B cell (primary cell): ENCODE results near the gene PDAP1. TPM values are rescaled to one million over a fixed set of nuclear protein-coding genes. Genes with fewer than 3 reads are reported as not detected.

Experiments used
- ATAC-seq: fragments of 200-7000 bp; cut with Tn5 transposase; one replicate; pipeline ENCODE4 v1.10.0; 2021; ENCODE audit warnings: low read depth, mild to moderate bottlenecking, moderate number of reproducible peaks, moderate library complexity
- CTCF ChIA-PET: fragments of 350-600 bp; sonication (Branson Sonifier 250); formaldehyde crosslinking; loops from one replicate; lab custom pipeline; 2021; ENCODE audit warnings: antibody characterized with exemption, inconsistent platforms; lab: Charles Lee
- POLR2A ChIA-PET: fragments of 350-600 bp; sonication (Branson Sonifier 250); formaldehyde crosslinking; loops from one replicate; lab custom pipeline; 2021; ENCODE audit warnings: antibody characterized with exemption; lab: Charles Lee
- DNase-seq: peaks from one replicate; pipeline ENCODE4 v3.0.0; 2013
- H2AFZ ChIP-seq: 2 replicates; pipeline ENCODE4 v1.6.1; 2012; ENCODE audit warnings: mild to moderate bottlenecking, low read depth, low read length; ENCODE audit not compliant: insufficient read depth, poor library complexity, severe bottlenecking
- H3K27ac ChIP-seq, 2 donors: 1 replicate in 1 of 2; 2 replicates in 1 of 2; pipeline ENCODE4 v1.5.1; 2012 to 2013; ENCODE audit warnings: low read length in 2 of 2, mild to moderate bottlenecking in 2 of 2, moderate library complexity in 1 of 2
- H3K27me3 ChIP-seq, 4 experiments: fragments of 200-600 bp in 1 of 4; sonication (generic) in 1 of 4; replicated peaks in 1 of 4; 1 replicate in 2 of 4; 2 replicates in 2 of 4; pipeline versions ENCODE4 v1.6.1 to v1.7.0; 2013 to 2016; ENCODE audit warnings: low read length in 3 of 4, mild to moderate bottlenecking in 2 of 4, mixed read lengths in 1 of 4, moderate library complexity in 1 of 4; ENCODE audit not compliant: insufficient read depth in 4 of 4, control insufficient read depth in 3 of 4; ENCODE audit errors: control extremely low read depth in 1 of 4
- H3K36me3 ChIP-seq, 2 experiments: replicated peaks in 1 of 2; 1 replicate in 1 of 2; 2 replicates in 1 of 2; pipeline versions ENCODE4 v1.6.1 to v1.7.1; 2013; ENCODE audit warnings: low read length in 1 of 2; ENCODE audit not compliant: insufficient read depth in 2 of 2, control insufficient read depth in 1 of 2; ENCODE audit errors: control extremely low read depth in 1 of 2, extremely low read depth in 1 of 2
- H3K4me1 ChIP-seq, 2 donors: fragments of 200-600 bp in 1 of 2; sonication (generic) in 1 of 2; 1 replicate in 1 of 2; 2 replicates in 1 of 2; pipeline versions ENCODE4 v1.5.1 to v1.6.1; 2013 to 2017; ENCODE audit warnings: low read length in 2 of 2; ENCODE audit not compliant: control insufficient read depth in 2 of 2, insufficient read depth in 2 of 2
- H3K4me2 ChIP-seq: replicated peaks from 2 replicates; pipeline ENCODE3; 2012; ENCODE audit warnings: mild to moderate bottlenecking, low read depth, low read length; ENCODE audit not compliant: poor library complexity, severe bottlenecking
- H3K4me3 ChIP-seq, 5 experiments: fragments of 200-600 bp in 1 of 5; sonication (generic) in 1 of 5; 1 replicate in 3 of 5; 2 replicates in 2 of 5; pipeline versions ENCODE4 v1.5.1 to v1.7.0; 2011 to 2016; ENCODE audit warnings: low read length in 4 of 5, mild to moderate bottlenecking in 4 of 5, low read depth in 2 of 5, control low read depth in 1 of 5, moderate library complexity in 1 of 5; ENCODE audit not compliant: insufficient read depth in 1 of 5; ENCODE audit errors: control extremely low read depth in 1 of 5, extremely low read depth in 1 of 5
- H3K79me2 ChIP-seq: fragments of 200-600 bp; sonication (generic); one replicate; pipeline ENCODE4 v1.6.0; 2016; ENCODE audit warnings: low read length; ENCODE audit not compliant: control insufficient read depth, insufficient read depth
- H3K9ac ChIP-seq: fragments of 200-600 bp; sonication (generic); 2 replicates; pipeline ENCODE4 v1.6.1; 2017; ENCODE audit warnings: mild to moderate bottlenecking, low read length, moderate library complexity
- H3K9me3 ChIP-seq, 3 donors: one replicate each; pipeline versions ENCODE4 v1.6.1 to v1.7.1; 2013; ENCODE audit warnings: low read length in 2 of 3; ENCODE audit not compliant: control insufficient read depth in 2 of 3, insufficient read depth in 1 of 3; ENCODE audit errors: control extremely low read depth in 1 of 3
- H4K20me1 ChIP-seq: 2 replicates; pipeline ENCODE4 v1.6.0; 2012; ENCODE audit warnings: mild to moderate bottlenecking, low read length; ENCODE audit not compliant: insufficient read depth, control insufficient read depth, poor library complexity, severe bottlenecking
- H3K27ac Mint-ChIP-seq: one replicate; pipeline ENCODE4 v1.8.0; 2021; ENCODE audit warnings: mixed read lengths
- H3K27me3 Mint-ChIP-seq: one replicate; pipeline ENCODE4 v1.8.0; 2021; ENCODE audit warnings: mixed read lengths
- H3K4me1 Mint-ChIP-seq: one replicate; pipeline ENCODE4 v1.8.0; 2021; ENCODE audit warnings: mixed read lengths
- H3K4me3 Mint-ChIP-seq: one replicate; pipeline ENCODE4 v1.8.0; 2021; ENCODE audit warnings: mixed read lengths
- H3K9me3 Mint-ChIP-seq: one replicate; pipeline ENCODE4 v1.8.0; 2022; ENCODE audit warnings: mixed read lengths; ENCODE audit not compliant: insufficient read depth
- CTCF ChIP-seq: fragments of 200-600 bp; IDR thresholded peaks from one replicate; pipeline ENCODE4 v1.8.0; 2022; ENCODE audit warnings: antibody characterized with exemption, mild to moderate bottlenecking
- EZH2 ChIP-seq: IDR thresholded peaks from 2 replicates; pipeline ENCODE4 v1.6.1; 2012; ENCODE audit warnings: borderline replicate concordance, low read depth, mild to moderate bottlenecking, moderate library complexity, low read length; ENCODE audit not compliant: insufficient read depth, poor library complexity, severe bottlenecking
- WGBS: methylation state at CpG from one replicate; pipeline ENCODE4 v1.1.5; 2013; ENCODE audit warnings: missing lambda C conversion rate; ENCODE audit not compliant: insufficient coverage; 5-methylcytosine and 5-hydroxymethylcytosine counted together
- intact Hi-C: fragments of 100-400 bp; cut with micrococcal nuclease; formaldehyde crosslinking; loops from one replicate; pipeline ENCODE4 v1.10.0; 2022
- polyA plus RNA-seq: library from polyadenylated mRNA; depleted of rRNA; stranded (reverse); fragments of >200 nt; gene quantifications from 2 replicates; pipeline ENCODE4 v1.2.3, GENCODE V29; 2012
- total RNA-seq, 2 donors: library from RNA; stranded (reverse); fragments of 120-200 nt in 1 of 2; gene quantifications; 1 replicate in 1 of 2; 2 replicates in 1 of 2; pipeline versions ENCODE4 v1.2.3 to v1.2.4, GENCODE V29; 2013 to 2022

Gene PDAP1
- total and polyA plus RNA-seq, 2 donors (not counting 1 experiment from before 2014, with no cell fraction given), result 19.2 to 60.4 TPM

DNA sequence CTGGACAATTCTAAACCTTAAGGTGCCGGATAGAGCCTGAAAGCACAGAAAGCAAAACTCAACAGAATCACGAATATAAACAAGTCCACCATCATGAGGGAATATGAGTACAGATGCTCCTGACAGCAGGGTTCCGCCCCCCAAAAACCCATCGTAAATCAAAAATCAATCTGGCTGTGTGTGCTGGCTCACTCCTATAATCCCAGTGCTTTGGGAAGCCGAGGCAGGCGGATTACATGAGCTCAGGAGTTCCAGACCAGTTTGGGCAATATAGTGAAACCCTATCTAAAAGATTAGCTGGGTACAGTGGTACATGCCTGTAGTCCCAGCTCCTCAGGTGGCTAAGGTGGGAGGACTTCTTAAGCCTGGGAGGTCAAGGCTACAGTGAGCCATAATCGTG is 12.6 kb upstream of the PDAP1 start:
- H3K27ac Mint-ChIP-seq, result no peak overlapping the region
- H3K9me3 Mint-ChIP-seq, result no peaks in the 10 kb centered on the region
- DNase-seq, result no peak
- H3K79me2 ChIP-seq, result peaks cover 16% of the 10 kb centered on the region
- H3K9me3 ChIP-seq, result no peaks in the 10 kb centered on the region
- H3K9ac ChIP-seq, result no peak overlapping the region
- no peak overlapping the region for H3K27ac ChIP-seq
- H3K27me3 Mint-ChIP-seq, result no peaks in the 10 kb centered on the region
- ChIA-PET CTCF (no interaction called here), POLR2A (no interaction called here)
- H3K4me1 ChIP-seq, result no peaks in the 10 kb centered on the region
- ATAC-seq, result no peak
- TF ChIP-seq EZH2 (no peak), CTCF (no peak)
- peaks cover 32% of the 10 kb centered on the region for H4K20me1 ChIP-seq
- H3K27me3 ChIP-seq, result no peaks in the 10 kb centered on the region
- H3K4me1 Mint-ChIP-seq, result no peaks in the 10 kb centered on the region
- intact Hi-C loops, result no loop called here
- H3K4me3 Mint-ChIP-seq, result no peak overlapping the region
- no peak overlapping the region for H3K4me3 ChIP-seq
- no peak overlapping the region for H2AFZ ChIP-seq
- peaks cover 12 to 56% of the 10 kb centered on the region in 2 experiments for H3K36me3 ChIP-seq
- WGBS, result 98% methylated on average over 6 of the region's 7 CpGs
- no peak overlapping the region for H3K4me2 ChIP-seq

GRCh38 chr7:99420213-99420612 is 11.8 kb upstream of the PDAP1 start:
- WGBS, result 100% methylated on average over 3 of the region's 5 CpGs
- TF ChIP-seq EZH2 (no peak), CTCF (no peak)
- Histone ChIP-seq H3K4me3 (no peak overlapping the region), H3K27ac (no peak overlapping the region), H2AFZ (no peak overlapping the region), H3K4me1 (no peaks in the 10 kb centered on the region), H4K20me1 (peaks cover 34% of the 10 kb centered on the region), H3K36me3 (peaks cover 13 to 56% of the 10 kb centered on the region in 2 experiments), H3K79me2 (peaks cover 16% of the 10 kb centered on the region), H3K9me3 (no peaks in the 10 kb centered on the region), H3K9ac (no peak overlapping the region), H3K27me3 (no peaks in the 10 kb centered on the region), H3K4me2 (no peak overlapping the region)
- no peaks in the 10 kb centered on the region for H3K4me1 Mint-ChIP-seq
- DNase-seq (no peak), ATAC-seq (no peak)
- intact Hi-C loops, result no loop called here
- H3K9me3 Mint-ChIP-seq, result no peaks in the 10 kb centered on the region
- H3K4me3 Mint-ChIP-seq, result no peak overlapping the region
- CTCF ChIA-PET, result no interaction called here
- no peaks in the 10 kb centered on the region for H3K27me3 Mint-ChIP-seq
- H3K27ac Mint-ChIP-seq, result no peak overlapping the region
- POLR2A ChIA-PET, result no interaction called here
